HG02759 (cell line): Measurements from ENCODE around the gene NR6A1.

Experiments
- ATAC-seq: cut with Tn5 transposase; IDR thresholded peaks from one replicate; pipeline ENCODE4 v1.9.1; 2021; ENCODE audit warnings: mild to moderate bottlenecking, moderate library complexity; ENCODE audit not compliant: unreplicated experiment

Gene NR6A1

DNA sequence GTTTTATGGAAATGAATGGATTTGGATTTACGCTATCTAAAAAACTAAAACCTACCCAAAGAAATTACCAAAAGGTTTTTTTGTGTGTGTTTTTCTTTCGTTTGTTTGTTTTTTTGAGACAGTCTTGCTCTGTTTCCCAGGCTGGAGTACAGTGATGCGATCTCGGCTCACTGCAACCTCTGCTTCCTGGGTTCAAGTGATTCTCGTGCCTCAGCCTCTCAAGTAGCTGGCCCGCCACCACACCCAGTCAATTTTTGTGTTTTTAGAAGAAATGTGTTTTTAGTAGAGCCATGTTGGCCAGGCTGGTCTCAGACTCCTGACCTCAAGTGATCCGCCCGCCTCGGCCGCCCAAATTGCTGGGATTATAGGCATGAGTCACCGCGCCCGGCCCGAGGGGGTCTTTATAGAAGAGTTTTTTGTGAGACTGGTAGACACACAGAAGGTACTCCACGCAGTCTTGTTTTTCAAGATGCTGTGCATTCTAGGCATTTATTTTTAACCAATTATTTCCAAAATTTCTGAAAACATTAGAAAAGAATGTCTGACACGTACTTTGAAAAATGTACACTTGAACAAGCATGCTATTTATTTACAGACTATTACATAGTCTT lies 75.7 kb downstream of the NR6A1 start:
- ATAC-seq, result no peak

DNA sequence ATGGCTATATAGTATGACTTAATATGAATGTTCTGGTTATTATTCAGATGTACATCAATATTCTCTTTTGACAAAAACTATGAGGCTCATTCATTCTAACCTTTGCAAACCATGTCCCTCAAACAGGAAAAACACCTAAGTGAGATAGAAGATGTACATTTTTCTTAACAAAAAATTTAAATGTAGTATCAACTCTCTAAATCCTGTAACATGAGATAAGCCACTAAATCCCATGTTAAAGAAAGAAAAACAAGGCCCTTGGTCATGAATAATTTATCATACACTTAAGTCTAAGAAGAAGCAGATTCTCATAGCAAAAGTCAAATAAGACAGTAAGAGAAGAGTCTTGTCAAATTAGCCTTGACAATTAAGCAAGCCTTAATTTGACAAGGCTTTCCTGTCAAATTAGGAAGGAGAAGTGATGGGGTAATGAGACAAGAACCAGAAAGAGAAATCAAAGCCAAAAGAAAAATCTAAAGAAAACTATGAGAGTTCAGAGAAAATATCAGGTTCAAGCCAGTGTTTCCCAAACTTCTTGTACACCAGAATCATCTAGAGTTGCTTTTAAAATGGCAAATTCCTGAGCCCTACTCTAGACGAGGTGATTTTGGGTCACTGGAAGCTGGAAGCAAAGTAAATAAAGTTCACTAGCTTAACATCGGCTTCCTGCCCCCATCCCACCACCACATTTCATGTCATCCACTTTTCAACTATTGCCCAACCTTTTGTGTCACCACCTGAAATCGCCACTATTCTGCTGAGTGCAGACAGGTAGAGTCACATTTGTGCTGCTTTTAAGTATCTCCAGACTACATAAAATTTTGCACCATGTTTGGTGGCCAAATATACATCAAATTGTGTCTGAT lies 76.5 kb downstream of the NR6A1 start:
- no peak for ATAC-seq

GRCh38 chr9:124693403-124693802 lies 77.7 kb downstream of the NR6A1 start:
- ATAC-seq, result no peak

- ATAC-seq, result no peak
Measured at GRCh38 chr9:124688238-124688904, 82.7 kb downstream of the NR6A1 start.

DNA sequence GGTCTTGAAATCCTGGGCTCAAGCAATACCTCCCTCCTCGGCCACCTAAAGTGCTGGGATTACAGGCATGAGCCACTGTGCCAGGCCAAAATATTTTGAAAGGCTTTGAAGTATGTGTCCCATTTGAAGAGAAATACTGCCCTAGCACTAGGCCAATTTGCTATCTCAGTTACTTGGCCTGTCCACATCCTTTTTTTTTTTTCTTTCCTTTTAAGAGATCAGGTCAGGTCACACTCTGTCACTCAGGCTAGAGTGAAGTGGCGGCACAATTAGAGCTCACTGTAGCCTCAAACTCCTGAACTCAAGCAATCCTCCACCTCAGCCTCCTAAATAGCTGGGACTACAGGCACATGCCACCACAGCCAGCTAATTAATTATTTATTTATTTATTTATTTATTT lies 84.2 kb downstream of the NR6A1 start:
- no peak for ATAC-seq

GRCh38 chr9:124685217-124685616 lies 85.9 kb downstream of the NR6A1 start:
- ATAC-seq, result no peak

GRCh38 chr9:124684169-124684568 lies 86.9 kb downstream of the NR6A1 start:
- ATAC-seq, result no peak

DNA sequence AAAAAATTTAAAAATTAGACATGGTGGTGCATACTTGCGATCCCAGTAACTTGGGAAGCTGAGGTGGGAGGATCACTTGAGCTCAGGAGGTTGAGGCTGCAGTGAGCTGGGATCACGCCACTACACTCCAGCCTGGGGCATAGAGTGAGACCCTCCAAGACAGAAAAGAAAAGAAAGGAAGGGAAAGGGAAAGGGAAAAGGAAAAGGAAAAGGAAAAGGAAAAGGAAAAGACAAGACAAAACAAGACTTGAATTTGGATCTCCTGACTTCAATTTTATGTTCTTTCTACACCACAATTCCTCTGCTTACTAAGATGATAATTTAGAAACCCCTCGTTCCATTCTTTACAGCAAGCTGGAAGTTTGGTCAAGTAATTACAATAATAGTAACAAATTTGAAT lies 88.1 kb downstream of the NR6A1 start:
- ATAC-seq, result no peak

- no peak for ATAC-seq
Measured at GRCh38 chr9:124680714-124681390, 90.3 kb downstream of the NR6A1 start.

DNA sequence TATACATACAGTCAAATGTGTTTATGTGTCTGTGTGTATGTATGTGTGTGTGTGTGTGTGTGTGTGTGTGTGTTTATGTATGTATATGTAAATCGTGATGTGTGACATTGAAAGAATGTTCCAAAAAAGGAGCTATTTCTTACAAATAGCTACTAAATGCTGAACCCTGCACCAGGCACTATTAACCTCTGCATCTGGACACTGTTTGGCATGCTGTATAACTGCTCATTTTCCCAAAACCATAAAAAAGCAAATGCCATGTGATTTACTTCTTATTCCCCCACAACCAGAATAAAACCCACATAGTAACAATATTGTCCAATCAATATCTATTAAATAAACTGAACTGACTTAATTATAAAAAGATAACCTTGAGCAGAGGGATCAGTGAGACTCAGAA lies 91.1 kb downstream of the NR6A1 start:
- ATAC-seq, result no peak

GRCh38 chr9:124676159-124676551 lies 95.0 kb downstream of the NR6A1 start:
- no peak for ATAC-seq

GRCh38 chr9:124675261-124676158 lies 95.6 kb downstream of the NR6A1 start:
- ATAC-seq, result no peak

DNA sequence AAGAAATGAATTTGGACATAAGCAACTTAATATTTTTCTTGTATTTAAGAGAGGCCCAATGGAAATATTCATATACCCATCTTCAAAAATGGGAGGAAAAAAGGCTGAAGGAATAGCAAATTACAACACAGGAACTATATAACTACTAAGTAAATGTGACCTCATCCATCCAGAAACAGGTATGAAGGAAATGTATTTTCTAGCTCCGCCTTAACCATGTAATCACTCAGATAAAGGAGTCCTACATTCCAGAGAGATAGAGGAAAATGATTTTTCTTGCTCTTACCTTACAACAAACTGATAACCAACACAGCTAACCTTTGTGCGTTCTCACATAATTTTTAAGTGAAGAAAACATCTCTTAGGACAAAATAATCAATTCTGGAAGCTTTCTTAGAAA lies 96.5 kb downstream of the NR6A1 start:
- ATAC-seq, result no peak

- no peak for ATAC-seq
Measured at GRCh38 chr9:124673063-124673462, 98.0 kb downstream of the NR6A1 start.

- no peak for ATAC-seq
Measured at GRCh38 chr9:124671861-124672260, 99.2 kb downstream of the NR6A1 start.

DNA sequence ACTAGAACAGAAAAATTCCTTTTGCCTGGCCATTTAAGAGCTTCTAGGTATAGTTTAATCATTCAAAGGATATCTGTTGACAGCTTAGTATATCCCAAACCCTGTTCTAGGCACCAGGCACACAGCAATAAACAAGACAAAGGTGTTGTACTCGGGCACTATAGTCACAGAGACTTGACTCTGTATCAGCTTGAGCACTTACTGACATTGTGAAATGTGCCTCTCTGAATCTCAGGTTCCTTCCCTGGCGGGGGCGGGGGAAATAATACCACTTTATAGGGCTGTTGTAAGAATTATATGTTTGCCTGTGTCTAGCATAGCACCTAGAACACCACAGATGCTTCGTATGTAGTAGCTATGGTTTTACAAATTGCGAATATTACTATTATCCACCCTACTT lies 104.5 kb downstream of the NR6A1 start:
- no peak for ATAC-seq

- no peak for ATAC-seq
Measured at GRCh38 chr9:124665391-124666058, 105.6 kb downstream of the NR6A1 start.

DNA sequence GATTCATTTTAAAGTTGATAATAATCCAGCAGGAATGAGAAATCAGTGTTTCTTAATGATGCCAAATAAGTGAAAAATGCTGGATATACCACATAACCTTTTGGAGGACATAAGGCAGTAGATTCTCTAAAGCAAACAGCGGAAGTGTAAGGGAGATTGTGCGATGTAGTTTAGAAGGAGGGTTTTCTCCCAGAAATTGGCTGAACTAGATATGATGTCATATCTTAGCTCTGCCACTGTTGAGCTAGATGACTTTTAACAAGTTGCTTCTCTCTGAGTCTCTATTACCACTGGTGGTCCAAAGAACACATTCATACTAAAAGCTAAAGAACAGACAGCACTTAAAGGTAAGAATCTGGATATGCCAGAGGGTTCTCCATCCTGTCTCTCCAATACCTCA lies 107.0 kb downstream of the NR6A1 start:
- ATAC-seq, result no peak

DNA sequence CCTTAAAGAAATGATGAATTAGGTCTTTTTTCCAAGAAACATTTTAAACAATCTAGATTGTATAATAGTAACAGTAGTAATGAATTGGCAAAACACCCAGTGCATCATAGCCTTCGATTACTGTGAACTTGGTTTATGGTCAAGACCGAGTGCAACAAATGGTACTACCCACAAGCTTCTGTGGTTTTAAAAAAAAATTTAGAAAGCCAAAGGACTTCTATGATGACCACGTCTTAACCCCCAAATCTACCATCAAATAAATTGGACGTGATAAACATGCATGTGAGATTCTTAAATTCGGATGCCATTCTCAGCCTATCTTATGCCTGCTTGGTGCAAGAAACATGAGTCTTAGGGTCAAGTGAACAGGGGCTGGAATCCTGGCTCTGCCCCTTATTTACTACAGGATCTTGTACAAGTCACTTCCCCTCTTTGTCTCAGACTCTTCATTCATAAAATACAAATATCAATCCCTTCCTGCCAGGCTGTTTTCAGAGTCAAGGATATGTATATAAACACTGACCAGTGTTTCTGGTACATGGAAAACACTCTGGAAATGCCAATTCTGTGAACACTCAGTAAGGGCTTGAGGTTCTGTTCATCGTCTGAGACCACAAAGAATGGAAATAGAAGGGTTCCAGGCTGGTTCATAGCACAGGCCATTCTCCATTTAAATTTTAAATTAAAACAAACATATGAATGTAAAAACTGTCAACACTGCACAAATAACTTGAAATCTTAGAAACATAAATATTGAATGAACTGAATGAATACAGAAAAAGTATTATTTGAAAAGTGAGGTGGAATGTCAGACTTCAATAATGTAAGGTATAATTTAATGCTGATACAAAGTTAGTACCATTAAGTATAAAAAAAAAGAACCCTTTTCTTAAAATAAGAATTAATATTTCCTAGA lies 107.8 kb downstream of the NR6A1 start:
- ATAC-seq, result no peak
